HG02943 (cell line): ENCODE data around the gene TEK.

Experiments
- ATAC-seq: cut with Tn5 transposase; IDR thresholded peaks from one replicate; pipeline ENCODE4 v1.9.1; 2021; ENCODE audit warnings: mild to moderate bottlenecking, low read depth, moderate library complexity; ENCODE audit not compliant: unreplicated experiment

Gene TEK

DNA sequence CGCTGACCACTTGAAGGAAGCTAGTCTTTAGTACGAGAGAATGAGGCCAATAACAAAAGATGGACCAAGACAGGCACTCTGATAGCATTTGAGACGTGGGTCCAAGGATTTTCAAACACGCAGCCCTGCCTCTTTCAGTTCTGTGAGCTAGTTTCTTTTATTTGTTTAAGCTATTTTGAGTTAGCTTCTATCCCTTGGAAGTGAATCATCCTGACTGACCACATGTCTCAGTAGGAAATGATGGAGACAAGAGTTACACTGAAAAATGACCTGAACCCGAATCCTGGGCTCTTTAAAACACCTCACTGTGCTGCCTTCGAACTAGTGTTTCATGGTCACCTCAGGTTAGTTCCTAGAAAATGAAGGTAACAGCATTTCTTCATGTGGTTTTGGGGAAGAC lies 9.9 kb downstream of the TEK start:
- no peak for ATAC-seq

DNA sequence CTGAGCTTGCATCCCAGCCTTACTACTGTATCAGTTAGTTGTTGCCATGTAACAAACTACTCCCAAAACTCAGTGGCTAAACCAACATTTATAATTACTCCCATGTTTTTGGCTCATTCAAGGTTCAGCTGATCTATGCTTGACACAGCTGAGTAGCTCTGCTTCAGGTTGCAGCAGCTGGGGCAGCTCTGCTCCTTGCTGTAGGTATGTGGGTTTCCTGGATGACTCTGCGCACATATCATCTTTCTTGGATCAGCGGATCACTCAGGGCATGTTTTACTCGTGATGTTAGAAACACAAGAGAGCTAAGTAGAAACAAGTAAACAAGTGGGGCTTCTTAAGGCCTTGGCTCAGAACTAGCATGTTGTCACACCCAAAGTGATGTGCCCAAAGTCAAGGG lies 15.1 kb downstream of the TEK start:
- ATAC-seq: no peak

- no peak for ATAC-seq
These were observed 16.0 kb downstream of the TEK start for GRCh38 chr9:27125030-27125429.

- no peak for ATAC-seq
These were observed 16.9 kb downstream of the TEK start for GRCh38 chr9:27125936-27126335.

- no peak for ATAC-seq
These were observed 17.6 kb downstream of the TEK start for GRCh38 chr9:27126670-27127069.

DNA sequence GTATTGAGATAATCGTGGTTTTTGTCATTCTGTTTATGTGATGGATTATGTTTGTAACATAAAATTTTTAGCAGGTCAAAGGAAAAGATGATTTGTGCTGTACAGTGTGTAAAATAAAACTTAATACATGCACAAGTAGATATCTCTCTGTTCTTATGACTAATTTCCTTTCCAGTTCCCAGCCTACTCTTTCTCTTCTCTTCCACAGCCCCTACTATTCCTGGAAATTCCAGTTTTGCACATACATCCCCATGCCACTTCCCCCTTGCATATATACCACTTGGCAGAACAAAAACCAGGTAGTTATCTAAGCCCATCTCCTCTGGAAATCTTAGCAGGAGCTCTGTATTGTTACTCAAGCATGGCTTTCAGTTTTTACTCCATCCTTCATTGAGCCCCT lies 20.2 kb downstream of the TEK start:
- ATAC-seq: no peak

DNA sequence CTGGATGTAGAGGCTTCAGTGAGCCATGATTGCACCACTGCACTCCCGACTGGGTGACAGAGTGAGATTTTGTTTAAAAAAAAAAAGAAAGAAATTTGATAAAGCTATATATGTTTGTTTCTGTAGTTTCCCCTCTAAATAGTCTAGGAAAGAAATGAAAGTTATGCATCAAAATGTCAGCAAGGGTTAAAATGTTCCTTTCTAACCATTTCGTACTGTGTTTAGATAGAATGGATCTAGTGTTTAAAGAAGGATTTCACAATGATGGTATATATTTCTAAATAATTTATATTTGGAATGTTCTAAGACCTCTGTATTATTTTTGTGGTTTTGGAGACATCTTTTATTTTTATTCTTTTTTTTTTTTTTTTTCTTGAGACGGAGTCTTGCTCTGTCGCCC lies 22.7 kb downstream of the TEK start:
- ATAC-seq: no peak

DNA sequence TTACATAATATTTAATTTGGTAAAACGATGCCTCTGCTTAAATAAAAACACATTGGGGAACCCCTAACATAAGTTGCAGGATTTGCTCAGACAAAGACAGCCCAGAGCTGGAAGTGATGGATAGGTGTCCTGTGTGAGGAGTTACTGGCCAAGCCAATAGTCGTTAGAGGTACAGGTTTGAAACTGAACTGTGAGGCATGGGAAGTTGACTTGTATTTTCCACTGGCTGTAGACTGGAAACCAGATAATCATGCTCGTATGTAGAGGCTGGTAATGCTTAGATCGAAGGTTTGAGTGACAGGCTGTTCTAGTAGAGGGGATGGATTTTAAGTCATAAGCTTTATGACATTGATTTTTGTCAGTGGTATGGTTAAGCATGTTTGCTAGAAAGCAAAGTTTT lies 24.8 kb downstream of the TEK start:
- ATAC-seq: no peak

- no peak for ATAC-seq
These were observed 33.4 kb downstream of the TEK start for GRCh38 chr9:27142299-27142930.

GRCh38 chr9:27145143-27145542 lies 36.1 kb downstream of the TEK start:
- ATAC-seq: no peak

DNA sequence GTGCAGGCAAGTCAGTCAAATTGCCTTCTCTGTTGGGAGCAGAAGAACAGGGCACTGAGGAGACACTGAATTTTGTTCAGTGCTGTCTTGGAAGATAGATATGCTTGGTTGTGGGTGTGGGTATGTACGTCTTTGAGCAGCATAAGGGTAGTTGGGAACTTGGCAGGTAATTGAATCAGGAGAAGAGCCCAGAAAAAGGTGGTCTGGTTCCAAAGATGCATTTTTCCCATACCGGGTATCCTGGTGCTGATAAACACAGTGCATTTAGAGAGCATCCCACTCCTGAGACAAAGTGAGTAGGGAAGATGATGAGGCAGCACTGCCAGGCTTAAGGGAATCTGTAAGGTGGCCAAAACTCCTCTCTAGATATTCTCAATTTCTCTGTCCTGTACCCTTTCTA lies 40.6 kb downstream of the TEK start:
- ATAC-seq: no peak

- ATAC-seq: no peak
These were observed 41.9 kb downstream of the TEK start for GRCh38 chr9:27150746-27151406.

DNA sequence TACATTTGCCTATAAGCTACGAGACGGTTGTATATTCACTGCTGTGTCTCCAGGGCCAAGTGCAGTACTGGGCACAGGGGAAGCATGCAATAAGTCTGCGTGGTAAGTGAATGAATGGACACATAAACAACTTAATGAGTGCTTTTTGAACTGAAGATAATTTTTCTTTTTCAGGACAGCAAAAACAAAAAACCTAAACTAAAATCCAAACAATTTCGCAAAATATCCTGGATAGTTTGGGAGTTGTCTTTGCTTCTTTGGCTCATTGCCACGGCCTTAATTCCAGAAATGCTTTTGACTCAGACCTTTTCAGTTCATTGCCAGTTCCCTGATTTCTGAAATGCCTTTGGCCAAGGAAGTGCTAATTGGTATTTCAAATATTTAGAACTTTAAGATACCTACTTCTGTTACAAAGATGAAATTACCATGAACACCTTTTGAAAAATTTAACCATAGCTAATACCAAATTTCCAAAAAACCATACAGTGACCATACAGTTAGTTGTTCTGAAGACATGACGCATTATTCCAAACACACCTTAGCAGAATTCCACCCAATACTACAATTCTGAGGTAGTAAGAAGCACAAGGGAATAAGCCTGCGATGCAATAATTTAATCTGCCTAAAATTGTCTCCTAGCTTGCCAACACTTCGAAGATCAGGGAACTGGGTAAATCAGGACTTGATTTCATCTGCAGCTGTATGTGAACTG lies 42.8 kb downstream of the TEK start:
- ATAC-seq: no peak

- ATAC-seq: no peak
These were observed 43.3 kb downstream of the TEK start for GRCh38 chr9:27152405-27152718.

DNA sequence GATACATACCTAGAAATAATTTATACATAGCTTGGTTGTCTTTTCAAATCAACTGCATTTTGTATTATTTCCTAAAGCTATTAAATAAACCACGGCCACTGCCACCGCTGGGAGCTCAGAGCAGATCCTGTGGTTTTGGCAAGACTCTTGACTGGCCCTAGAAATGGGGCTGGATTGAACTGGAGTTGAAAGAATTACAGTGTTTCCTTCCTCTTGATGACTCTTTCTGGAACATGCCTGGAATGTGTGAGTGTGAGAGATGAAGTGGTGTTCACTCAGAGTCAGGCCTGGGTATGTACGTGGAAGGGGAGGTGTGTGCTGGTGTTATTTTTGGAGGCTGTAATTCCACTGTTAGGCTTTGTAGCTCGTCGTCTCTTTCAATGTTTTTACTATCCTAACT lies 45.9 kb downstream of the TEK start:
- no peak for ATAC-seq

GRCh38 chr9:27157097-27157496 lies 48.1 kb downstream of the TEK start:
- no peak for ATAC-seq

DNA sequence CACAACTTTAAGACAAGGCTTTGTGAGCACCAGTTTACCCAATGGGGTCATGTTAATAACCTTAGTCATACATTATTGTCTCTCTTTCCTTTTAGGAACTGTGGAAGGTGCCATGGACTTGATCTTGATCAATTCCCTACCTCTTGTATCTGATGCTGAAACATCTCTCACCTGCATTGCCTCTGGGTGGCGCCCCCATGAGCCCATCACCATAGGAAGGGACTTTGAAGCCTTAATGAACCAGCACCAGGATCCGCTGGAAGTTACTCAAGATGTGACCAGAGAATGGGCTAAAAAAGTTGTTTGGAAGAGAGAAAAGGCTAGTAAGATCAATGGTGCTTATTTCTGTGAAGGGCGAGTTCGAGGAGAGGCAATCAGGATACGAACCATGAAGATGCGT lies 48.7 kb downstream of the TEK start:
- no peak for ATAC-seq

DNA sequence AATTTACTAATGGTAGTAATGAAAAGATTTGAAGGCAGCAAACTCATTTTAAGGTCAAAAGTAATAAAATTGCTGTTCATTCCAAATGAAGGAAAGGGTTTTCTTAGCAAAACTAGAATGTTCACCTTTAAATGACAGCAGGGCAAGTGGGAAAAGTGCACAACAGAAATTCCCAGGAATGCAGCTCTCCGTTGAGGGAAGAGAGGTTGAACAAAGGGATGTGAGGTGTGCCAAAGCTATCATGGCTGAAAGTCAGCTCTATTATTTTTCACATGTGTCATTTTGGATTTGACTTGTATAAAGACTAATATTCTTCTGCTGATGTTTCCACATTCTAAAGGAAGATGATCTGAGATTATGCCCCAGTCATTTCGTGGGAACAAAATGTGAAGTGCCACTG lies 51.6 kb downstream of the TEK start:
- no peak for ATAC-seq

DNA sequence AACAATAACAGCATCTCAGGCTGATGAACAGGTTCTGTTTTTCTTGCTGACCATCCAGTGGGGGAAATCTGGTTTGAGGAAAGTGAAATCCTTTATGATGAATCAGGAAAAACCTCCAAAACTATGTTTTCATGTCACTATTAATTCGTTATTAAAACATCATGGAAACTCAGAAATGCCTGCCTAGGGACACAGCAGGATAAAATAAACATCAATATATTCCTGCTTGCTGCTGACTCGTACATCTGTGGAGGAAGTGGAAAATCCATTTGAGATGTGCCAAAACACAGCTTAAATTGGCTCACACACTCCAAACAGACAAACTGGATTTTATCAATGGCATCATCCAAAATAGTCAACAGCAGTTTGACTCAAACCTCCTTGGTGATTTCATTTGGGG lies 53.0 kb downstream of the TEK start:
- ATAC-seq: no peak

- ATAC-seq: no peak
These were observed 56.0 kb downstream of the TEK start for GRCh38 chr9:27165068-27165467.

DNA sequence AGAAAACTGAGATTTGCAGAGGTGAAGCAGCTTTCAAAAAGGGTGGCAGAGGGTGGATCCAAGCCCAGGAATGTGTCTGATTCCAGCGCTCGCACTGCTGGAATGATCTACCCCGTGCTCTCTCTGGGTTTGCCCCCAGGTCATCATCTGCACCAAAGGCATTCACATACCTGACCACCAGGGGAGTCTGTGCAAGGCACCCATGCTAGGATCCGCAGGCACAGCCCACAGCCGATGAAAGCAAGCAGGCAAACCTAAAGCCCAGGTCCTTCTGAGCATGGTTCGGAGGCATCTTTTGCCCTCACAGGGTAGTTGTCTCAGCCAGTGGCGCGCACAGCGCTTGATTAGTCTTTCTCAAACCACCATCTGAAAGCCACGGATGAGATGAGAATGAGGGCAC lies 56.6 kb downstream of the TEK start:
- no peak for ATAC-seq

DNA sequence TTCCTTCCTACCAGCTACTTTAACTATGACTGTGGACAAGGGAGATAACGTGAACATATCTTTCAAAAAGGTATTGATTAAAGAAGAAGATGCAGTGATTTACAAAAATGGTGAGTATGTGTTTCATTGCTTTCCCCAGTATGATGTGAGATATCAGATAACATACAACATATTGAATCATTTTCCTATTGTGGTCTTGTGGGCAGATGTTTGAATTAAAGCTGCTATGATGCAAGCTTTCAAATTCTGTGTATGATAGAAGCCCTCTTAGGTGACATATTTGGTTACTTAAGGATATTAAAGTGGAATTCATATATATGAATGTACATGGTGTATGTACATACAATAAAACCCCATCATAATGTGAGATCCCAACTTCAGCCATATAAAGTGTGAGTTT lies 59.5 kb downstream of the TEK start:
- no peak for ATAC-seq
